Endothelial cell of umbilical vein (primary cell): ENCODE measurements around the gene ELL2. TPM values are rescaled to one million over a fixed set of nuclear protein-coding genes. Genes with fewer than 3 reads are reported as not detected.

Experiments used
- BruUV-seq: library from RNA; stranded (reverse); fragments of 400-500 nt; replicated peaks from 2 replicates; lab custom pipeline; 2021; lab: Mats Ljungman, UMichigan
- CTCF ChIA-PET: fragments of 300-600, 350-600 bp; sonication (Branson Sonifier 250); formaldehyde crosslinking; loops from one replicate; lab custom pipeline; 2021; ENCODE audit warnings: antibody characterized with exemption, inconsistent platforms; lab: Charles Lee
- POLR2A ChIA-PET: fragments of 300-600, 350-600 bp; sonication (Branson Sonifier 250); formaldehyde crosslinking; loops from one replicate; lab custom pipeline; 2021; ENCODE audit warnings: antibody characterized with exemption, inconsistent platforms; lab: Charles Lee
- DNase-seq: peaks from one replicate; pipeline ENCODE4 v3.0.0-alpha.2; 2011; ENCODE audit warnings: low read depth, low spot score
- FAIRE-seq: peaks from 2 replicates; lab custom pipeline; 2011; peaks lifted over from hg19 to GRCh38; lab: Jason Lieb, UNC
- H2AFZ ChIP-seq: 2 replicates; pipeline ENCODE4 v1.6.0; 2012; ENCODE audit warnings: low read depth, low read length, control low read depth, inconsistent platforms
- H3K27ac ChIP-seq: 2 replicates; pipeline ENCODE4 v1.5.1; 2011; ENCODE audit warnings: low read depth, mild to moderate bottlenecking, control low read depth, low read length, moderate library complexity; ENCODE audit not compliant: insufficient read depth
- H3K27me3 ChIP-seq, 2 experiments: 2 replicates each; pipeline versions ENCODE4 v1.6.0 to v1.6.1; 2011; ENCODE audit warnings: low read length in 2 of 2, mixed read lengths in 1 of 2; ENCODE audit not compliant: control insufficient read depth in 2 of 2, insufficient read depth in 2 of 2
- H3K36me3 ChIP-seq, 2 experiments: 2 replicates in 1 of 2; 3 replicates in 1 of 2; pipeline ENCODE4 v1.5.1; 2011; ENCODE audit warnings: low read length in 2 of 2, mild to moderate bottlenecking in 1 of 2, moderate library complexity in 1 of 2; ENCODE audit not compliant: control insufficient read depth in 2 of 2, insufficient read depth in 2 of 2; ENCODE audit errors: extremely low read depth in 1 of 2
- H3K4me1 ChIP-seq: 3 replicates; pipeline ENCODE4 v1.5.1; 2011; ENCODE audit warnings: mild to moderate bottlenecking, low read length; ENCODE audit not compliant: control insufficient read depth, insufficient read depth; ENCODE audit errors: extremely low read depth
- H3K4me2 ChIP-seq: 2 replicates; pipeline ENCODE4 v1.6.1; 2011; ENCODE audit warnings: low read length, control low read depth, mixed read lengths; ENCODE audit not compliant: insufficient read depth
- H3K4me3 ChIP-seq, 3 experiments: fragments of 200-600 bp in 1 of 3; sonication (generic), shearing (Covaris generic) in 1 of 3; replicated peaks in 1 of 3; 2 replicates each; pipeline ENCODE4 v1.5.1; 2011 to 2016; ENCODE audit warnings: control low read depth in 3 of 3, low read length in 3 of 3, mild to moderate bottlenecking in 2 of 3, inconsistent platforms in 1 of 3, low read depth in 1 of 3, moderate library complexity in 1 of 3; ENCODE audit not compliant: insufficient read depth in 1 of 3
- H3K79me2 ChIP-seq: 2 replicates; pipeline ENCODE4 v1.6.0; 2012; ENCODE audit warnings: low read length, inconsistent platforms; ENCODE audit not compliant: control insufficient read depth, insufficient read depth
- H3K9ac ChIP-seq: replicated peaks from 2 replicates; pipeline ENCODE3; 2011; ENCODE audit warnings: low read length, control low read depth; ENCODE audit not compliant: insufficient read depth; ENCODE audit errors: extremely low read depth
- H3K9me1 ChIP-seq: replicated peaks from 3 replicates; pipeline ENCODE4 v1.6.0; 2011; ENCODE audit warnings: mild to moderate bottlenecking, low read length; ENCODE audit not compliant: control insufficient read depth, insufficient read depth; ENCODE audit errors: extremely low read depth
- H3K9me3 ChIP-seq: replicated peaks from 2 replicates; pipeline ENCODE4 v1.5.1; 2012; ENCODE audit warnings: low read length, inconsistent platforms; ENCODE audit not compliant: control insufficient read depth, insufficient read depth
- H4K20me1 ChIP-seq: replicated peaks from 2 replicates; pipeline ENCODE3; 2011; ENCODE audit warnings: mild to moderate bottlenecking, low read length; ENCODE audit not compliant: control insufficient read depth, insufficient read depth; ENCODE audit errors: extremely low read depth
- CTCF ChIP-seq, 2 donors: IDR thresholded peaks; 1 replicate in 1 of 2; 2 replicates in 1 of 2; pipeline ENCODE4 v1.5.1; 2011; ENCODE audit warnings: low read length in 2 of 2, mild to moderate bottlenecking in 2 of 2, moderate library complexity in 2 of 2, control low read depth in 1 of 2, inconsistent platforms in 1 of 2, low read depth in 1 of 2; ENCODE audit not compliant: insufficient read depth in 1 of 2; ENCODE audit errors: extremely low read depth in 1 of 2
- EZH2 ChIP-seq: IDR thresholded peaks from 2 replicates; pipeline ENCODE4 v1.6.1; 2012; ENCODE audit warnings: borderline replicate concordance, low read depth, mild to moderate bottlenecking, moderate library complexity, low read length, inconsistent platforms; ENCODE audit not compliant: severe bottlenecking
- FOS ChIP-seq: IDR thresholded peaks from 2 replicates; pipeline ENCODE4 v1.6.1; 2011; ENCODE audit warnings: mild to moderate bottlenecking, low read length, moderate library complexity, borderline replicate concordance; ENCODE audit not compliant: insufficient read depth
- GATA2 ChIP-seq: IDR thresholded peaks from 2 replicates; pipeline ENCODE4 v1.7.0; 2011; ENCODE audit warnings: low read depth, mild to moderate bottlenecking, moderate library complexity, mixed read lengths, low read length; ENCODE audit not compliant: insufficient read length, insufficient read depth
- JUN ChIP-seq: IDR thresholded peaks from 2 replicates; pipeline ENCODE4 v1.6.1; 2011; ENCODE audit warnings: borderline replicate concordance, low read depth; ENCODE audit not compliant: insufficient read length, insufficient read depth
- MAX ChIP-seq: IDR thresholded peaks from 2 replicates; pipeline ENCODE4 v1.6.1; 2011; ENCODE audit not compliant: insufficient read depth, insufficient read length
- MYC ChIP-seq: IDR thresholded peaks from one replicate; pipeline ENCODE4 v1.6.1; 2011; ENCODE audit warnings: mild to moderate bottlenecking, low read depth, low read length
- POLR2A ChIP-seq: IDR thresholded peaks from 2 replicates; pipeline ENCODE4 v1.6.1; 2012; ENCODE audit warnings: low read depth, mild to moderate bottlenecking, control low read depth, low read length
- POLR2AphosphoS5 ChIP-seq: IDR thresholded peaks from 2 replicates; pipeline ENCODE4 v1.6.1; 2012; ENCODE audit warnings: low read depth, mild to moderate bottlenecking, control low read depth, low read length, moderate library complexity; ENCODE audit not compliant: insufficient read depth
- dilution Hi-C: fragments of 300-500 bp; cut with MboI; formaldehyde crosslinking; loops from one replicate; pipeline ENCODE4 v1.15.0; 2019; ENCODE audit warnings: low sequenced_read_pairs; ENCODE audit not compliant: extremely low pct_ligation_motif_present
- intact Hi-C: fragments of 100-400 bp; cut with micrococcal nuclease; formaldehyde crosslinking; loops from one replicate; pipeline ENCODE4 v1.10.0; 2022
- polyA plus RNA-seq, 4 experiments: library from polyadenylated mRNA; depleted of rRNA in 3 of 4; stranded (reverse) in 3 of 4; unstranded in 1 of 4; fragments of >200 nt; gene quantifications; 2 replicates each; pipeline versions ENCODE4 v1.2.1 to v1.2.3, GENCODE V29; 2011 to 2012; ENCODE audit warnings: missing spikeins in 1 of 4
- total RNA-seq: library from RNA; stranded (reverse); gene quantifications from 2 replicates; pipeline ENCODE4 v1.2.3, GENCODE V29; 2021

ELL2 gene
- total and polyA plus RNA-seq, 2 donors (not counting 3 experiments of a cell fraction or from before 2014, with no cell fraction given): 6.8 to 26.0 TPM

- FAIRE-seq (no peak), DNase-seq (no peak)
- Histone ChIP-seq H3K27me3 (no peaks in the 10 kb centered on the region), H3K4me1 (no peaks in the 10 kb centered on the region), H3K79me2 (peaks cover 2% of the 10 kb centered on the region), H3K36me3 (no peaks in the 10 kb centered on the region), H3K9me3 (no peaks in the 10 kb centered on the region), H3K9me1 (no peaks in the 10 kb centered on the region), H3K27ac (no peak overlapping the region), H4K20me1 (no peaks in the 10 kb centered on the region), H2AFZ (no peak overlapping the region), H3K9ac (no peak overlapping the region), H3K4me2 (no peak overlapping the region), H3K4me3 (no peak overlapping the region)
- ChIA-PET CTCF (no interaction called here), POLR2A (no interaction called here)
- BruUV-seq: no TSS peak
- dilution Hi-C loops: no loop called here
- no peak for TF ChIP-seq MYC
- no peak for TF ChIP-seq JUN
- no peak for TF ChIP-seq POLR2AphosphoS5
- intact Hi-C loops: no loop called here
Observed at GRCh38 chr5:95908799-95909198, 52.9 kb downstream of the ELL2 start.

GRCh38 chr5:95907740-95908706 is 53.6 kb downstream of the ELL2 start:
- POLR2A ChIA-PET: no interaction called here

More at GRCh38 chr5:95907740-95908706, 53.6 kb downstream of the ELL2 start:
- Histone ChIP-seq H3K9ac (no peak overlapping the region), H3K9me3 (no peaks in the 10 kb centered on the region), H3K79me2 (peaks cover 2% of the 10 kb centered on the region), H2AFZ (no peak overlapping the region), H4K20me1 (no peaks in the 10 kb centered on the region), H3K4me3 (no peak overlapping the region), H3K4me2 (no peak overlapping the region), H3K4me1 (no peaks in the 10 kb centered on the region), H3K9me1 (no peaks in the 10 kb centered on the region), H3K36me3 (no peaks in the 10 kb centered on the region), H3K27ac (no peak overlapping the region), H3K27me3 (no peaks in the 10 kb centered on the region)
- CTCF ChIA-PET: interaction anchor here (1.0 kb wide), 1 partner anchor 23 kb away, joined by 3 read pairs; no protein-coding TSS in a partner anchor
- TF ChIP-seq MAX (no peak), MYC (no peak), JUN (no peak), FOS (no peak), POLR2AphosphoS5 (no peak), EZH2 (no peak), GATA2 (no peak), CTCF (IDR thresholded peaks at IDR 0.05; ENCODE audit: extremely low read depth in 1 of 2, insufficient read depth in 1 of 2, low read depth in 1 of 2, low read length in 2 of 2) (no peak), POLR2A (no peak)
- no TSS peak for BruUV-seq
- FAIRE-seq (no peak), DNase-seq (no peak)
- intact Hi-C loops: no loop called here
- dilution Hi-C loops: no loop called here
